Smooth muscle cell (in vitro differentiated cells): Measurements from ENCODE around the gene NUP35. TPM values are rescaled to one million over a fixed set of nuclear protein-coding genes. Genes with fewer than 3 reads are reported as not detected.
A peak's percentile ranks its signal among the peaks of the same experiment; 100 is the strongest.

Experiments used
- DNase-seq: peaks from one replicate; lab custom pipeline; 2025; ENCODE audit not compliant: unreplicated experiment; lab: John Stamatoyannopoulos, UW
- H2AFZ ChIP-seq: fragments of 200-600 bp; sonication (generic); 2 replicates; pipeline ENCODE4 v1.6.0; 2016; ENCODE audit warnings: antibody characterized with exemption, low read depth, mild to moderate bottlenecking
- H3F3A ChIP-seq: fragments of 200-600 bp; sonication (generic); 2 replicates; pipeline ENCODE4 v1.6.0; 2017; ENCODE audit warnings: antibody characterized with exemption, low read depth
- H3K27ac ChIP-seq: fragments of 200-600 bp; sonication (generic); 2 replicates; pipeline ENCODE4 v1.5.1; 2016; ENCODE audit warnings: low read depth, mild to moderate bottlenecking
- H3K27me3 ChIP-seq: fragments of 200-600 bp; sonication (generic); 2 replicates; pipeline ENCODE4 v1.6.1; 2016; ENCODE audit warnings: low read depth, mild to moderate bottlenecking
- H3K36me3 ChIP-seq: fragments of 200-600 bp; sonication (generic); 2 replicates; pipeline ENCODE4 v1.5.1; 2016; ENCODE audit warnings: low read depth
- H3K4me1 ChIP-seq: fragments of 200-600 bp; sonication (generic); 2 replicates; pipeline ENCODE4 v1.5.1; 2016; ENCODE audit warnings: low read depth
- H3K4me2 ChIP-seq: fragments of 200-600 bp; sonication (generic); 2 replicates; pipeline ENCODE4 v1.6.0; 2016; ENCODE audit warnings: mild to moderate bottlenecking
- H3K4me3 ChIP-seq: fragments of 200-600 bp; sonication (generic); 2 replicates; pipeline ENCODE4 v1.5.1; 2016; ENCODE audit warnings: mild to moderate bottlenecking
- H3K79me2 ChIP-seq: fragments of 200-600 bp; sonication (generic); 2 replicates; pipeline ENCODE4 v1.6.0; 2016; ENCODE audit warnings: low read depth, mild to moderate bottlenecking
- H3K9ac ChIP-seq: fragments of 200-600 bp; sonication (generic); 2 replicates; pipeline ENCODE4 v1.6.0; 2016; ENCODE audit warnings: low read depth
- H3K9me3 ChIP-seq: fragments of 200-600 bp; sonication (generic); replicated peaks from 2 replicates; pipeline ENCODE4 v1.5.1; 2016; ENCODE audit warnings: low read depth
- H4K20me1 ChIP-seq: fragments of 200-600 bp; sonication (generic); 2 replicates; pipeline ENCODE4 v1.6.0; 2016; ENCODE audit warnings: low read depth
- WGBS: methylation state at CpG from one replicate; pipeline ENCODE4 v1.1.7; 2016; ENCODE audit warnings: low lambda C conversion rate; 5-methylcytosine and 5-hydroxymethylcytosine counted together
- polyA plus RNA-seq: library from polyadenylated mRNA; unstranded; fragments of >200 nt; fragmentation: Nextera tagmentation; extraction: Ambion mirVana; gene quantifications from 2 replicates; pipeline ENCODE4 v1.2.1, GENCODE V29; 2016
- total RNA-seq: library from RNA; depleted of rRNA; stranded (reverse); fragments of >200 nt; gene quantifications from 2 replicates; pipeline ENCODE4 v1.2.3, GENCODE V29; 2014
- TF ChIP-seq, protein P1 (sequence below): fragments of 200-600 bp; sonication (generic); IDR thresholded peaks from 2 replicates; pipeline ENCODE4 v1.5.1; 2017; ENCODE audit warnings: borderline replicate concordance, mild to moderate bottlenecking, antibody characterized with exemption; ENCODE audit not compliant: insufficient read depth, poor library complexity, severe bottlenecking

The NUP35 gene
- total RNA-seq (14.1 and 17.0 TPM in 2 replicates), polyA plus RNA-seq (3.5 and 6.6 TPM in 2 replicates)

GRCh38 chr2:183124222-183124956, at the start of gene NUP35:
Gene NUP35, plus strand, starts transcription at chr2:183124443. Its CDS starts 15 bp downstream, at chr2:183124458.
- Histone ChIP-seq H3K79me2 (peaks cover 41% of the 10 kb centered on the region), H3K36me3 (no peaks in the 10 kb centered on the region), H3K4me2 (peak within 1 kb of the TSS; percentile 91), H3K27me3 (no peaks in the 10 kb centered on the region), H3K27ac (peak within 1 kb of the TSS; percentile 78), H3F3A (peaks cover 4% of the 10 kb centered on the region), H4K20me1 (no peaks in the 10 kb centered on the region), H3K4me3 (peak within 1 kb of the TSS; percentile 68), H3K9me3 (no peaks in the 10 kb centered on the region), H3K4me1 (peaks cover 8% of the 10 kb centered on the region), H3K9ac (peak within 1 kb of the TSS; percentile 74), H2AFZ (peak within 1 kb of the TSS; percentile 98)
- peak; percentile 70 for DNase-seq
- 1% methylated on average over 43 of the region's 43 CpGs for WGBS
- TF ChIP-seq, protein P1, sequence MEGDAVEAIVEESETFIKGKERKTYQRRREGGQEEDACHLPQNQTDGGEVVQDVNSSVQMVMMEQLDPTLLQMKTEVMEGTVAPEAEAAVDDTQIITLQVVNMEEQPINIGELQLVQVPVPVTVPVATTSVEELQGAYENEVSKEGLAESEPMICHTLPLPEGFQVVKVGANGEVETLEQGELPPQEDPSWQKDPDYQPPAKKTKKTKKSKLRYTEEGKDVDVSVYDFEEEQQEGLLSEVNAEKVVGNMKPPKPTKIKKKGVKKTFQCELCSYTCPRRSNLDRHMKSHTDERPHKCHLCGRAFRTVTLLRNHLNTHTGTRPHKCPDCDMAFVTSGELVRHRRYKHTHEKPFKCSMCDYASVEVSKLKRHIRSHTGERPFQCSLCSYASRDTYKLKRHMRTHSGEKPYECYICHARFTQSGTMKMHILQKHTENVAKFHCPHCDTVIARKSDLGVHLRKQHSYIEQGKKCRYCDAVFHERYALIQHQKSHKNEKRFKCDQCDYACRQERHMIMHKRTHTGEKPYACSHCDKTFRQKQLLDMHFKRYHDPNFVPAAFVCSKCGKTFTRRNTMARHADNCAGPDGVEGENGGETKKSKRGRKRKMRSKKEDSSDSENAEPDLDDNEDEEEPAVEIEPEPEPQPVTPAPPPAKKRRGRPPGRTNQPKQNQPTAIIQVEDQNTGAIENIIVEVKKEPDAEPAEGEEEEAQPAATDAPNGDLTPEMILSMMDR, result no peak

DNA sequence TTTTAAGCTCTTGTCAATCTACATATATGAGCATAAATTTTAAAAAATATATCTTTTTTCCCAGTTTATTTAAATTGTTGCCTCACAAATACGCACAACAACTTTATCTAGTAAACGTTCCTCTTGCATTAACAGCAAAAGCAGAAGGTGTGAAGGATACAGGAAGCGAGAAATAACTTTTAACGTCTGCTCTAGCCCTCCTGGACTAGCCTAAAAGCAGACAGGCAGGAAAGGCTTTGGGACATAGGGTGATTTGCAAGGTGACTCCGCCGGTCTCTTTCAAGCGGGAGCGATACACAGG, 46.1 kb upstream of the NUP35 start:
- H3K36me3 ChIP-seq, result no peaks in the 10 kb centered on the region

GRCh38 chr2:183078464-183079138, 45.6 kb upstream of the NUP35 start, which contains the start of gene DUSP19:
Gene DUSP19, plus strand, starts transcription at chr2:183078747. Its CDS starts 187 bp downstream, at chr2:183078934.
- H3K27ac ChIP-seq, result no peak within 1 kb of the TSS
- peak within 1 kb of the TSS; percentile 99 for H2AFZ ChIP-seq
- no peaks in the 10 kb centered on the region for H3K36me3 ChIP-seq
- 4% methylated on average over 20 of the region's 20 CpGs for WGBS
- peak within 1 kb of the TSS; percentile 95 for H3K4me2 ChIP-seq
- no peaks in the 10 kb centered on the region for H3K79me2 ChIP-seq
- H4K20me1 ChIP-seq, result no peaks in the 10 kb centered on the region
- H3K9ac ChIP-seq, result peak within 1 kb of the TSS; percentile 45
- TF ChIP-seq, protein P1, result no peak
- peak within 1 kb of the TSS; percentile 77 for H3K4me3 ChIP-seq
- peaks cover 6% of the 10 kb centered on the region for H3K27me3 ChIP-seq
- H3K9me3 ChIP-seq, result no peaks in the 10 kb centered on the region
- no peaks in the 10 kb centered on the region for H3F3A ChIP-seq
- H3K4me1 ChIP-seq, result peaks cover 3% of the 10 kb centered on the region
- peak; percentile 36 for DNase-seq

More for the DNA sequence above, 46.1 kb upstream of the NUP35 start:
- no peak for DNase-seq
- peak overlapping the region; percentile 45 for H3K9ac ChIP-seq
- no peaks in the 10 kb centered on the region for H4K20me1 ChIP-seq
- no peaks in the 10 kb centered on the region for H3F3A ChIP-seq
- no peak overlapping the region for H3K27ac ChIP-seq
- WGBS, result 12% methylated on average over 8 of the region's 8 CpGs
- H3K79me2 ChIP-seq, result no peaks in the 10 kb centered on the region
- peak overlapping the region; percentile 95 for H3K4me2 ChIP-seq
- H3K9me3 ChIP-seq, result no peaks in the 10 kb centered on the region
- peaks cover 3% of the 10 kb centered on the region for H3K4me1 ChIP-seq
- peak overlapping the region; percentile 77 for H3K4me3 ChIP-seq
- peak overlapping the region; percentile 99 for H2AFZ ChIP-seq
- H3K27me3 ChIP-seq, result peaks cover 6% of the 10 kb centered on the region
- TF ChIP-seq, protein P1, result no peak
